Body of pancreas (tissue), 4 donors: ENCODE measurements around the gene OR5K4. TPM values are rescaled to one million over a fixed set of nuclear protein-coding genes. Genes with fewer than 3 reads are reported as not detected.

Experiments
- ATAC-seq: fragments of 150-250 bp; one replicate; pipeline ENCODE4 v1.9.1; 2016
- DNase-seq, 4 donors: peaks; one replicate each; pipeline ENCODE4 v3.0.0-alpha.2; 2019
- H3K27ac ChIP-seq, 4 donors: fragments of 200-600 bp; sonication (generic); 1 replicate in 3 of 4; 2 replicates in 1 of 4; pipeline versions ENCODE4 v1.5.1 to v1.6.1; 2016 to 2019; ENCODE audit warnings: mild to moderate bottlenecking in 1 of 4, mixed read lengths in 1 of 4, moderate library complexity in 1 of 4
- H3K27me3 ChIP-seq, 2 donors: fragments of 200-600 bp; sonication (generic); one replicate each; pipeline ENCODE4 v1.6.0; 2016; ENCODE audit warnings: mild to moderate bottlenecking in 1 of 2
- H3K36me3 ChIP-seq, 2 donors: fragments of 200-600 bp; sonication (generic); replicated peaks in 1 of 2; 2 replicates each; pipeline ENCODE4 v1.5.1; 2016; ENCODE audit warnings: low read depth in 2 of 2; ENCODE audit not compliant: insufficient read depth in 1 of 2
- H3K4me1 ChIP-seq: fragments of 200-600 bp; sonication (generic); one replicate; pipeline ENCODE4 v1.6.0; 2016
- H3K4me3 ChIP-seq, 2 donors: fragments of 200-600 bp; sonication (generic); 1 replicate in 1 of 2; 2 replicates in 1 of 2; pipeline ENCODE4 v1.5.1; 2016 to 2019
- H3K9me3 ChIP-seq, 3 donors: fragments of 200-600 bp; sonication (generic); 1 replicate in 2 of 3; 2 replicates in 1 of 3; pipeline ENCODE4 v1.5.1; 2016
- POLR2A ChIP-seq, 3 donors: fragments of 450-650 bp; IDR thresholded peaks; one replicate each; pipeline ENCODE4 v1.6.1; 2016; ENCODE audit warnings: antibody characterized with exemption in 3 of 3, mild to moderate bottlenecking in 2 of 3
- WGBS, 2 donors: methylation state at CpG; one replicate each; pipeline ENCODE4 v1.1.5; 2017; 5-methylcytosine and 5-hydroxymethylcytosine counted together
- intact Hi-C: fragments of 100-400 bp; cut with DNase I; formaldehyde crosslinking; loops from one replicate; pipeline ENCODE4 v1.15.1; 2023
- total RNA-seq, 2 donors: library from RNA; depleted of rRNA; stranded (reverse); fragments of >200 nt; gene quantifications; one replicate each; pipeline ENCODE4 v1.1.0, GENCODE V29; 2016
- TF ChIP-seq, protein P1 (sequence below), 7 experiments: fragments of 450-650 bp in 4 of 7; fragments of 200-600 bp in 3 of 7; sonication (generic) in 3 of 7; IDR thresholded peaks; one replicate each; pipeline ENCODE4 v1.5.1; 2016 to 2019; ENCODE audit warnings: antibody characterized with exemption in 7 of 7

The OR5K4 gene
- total RNA-seq, 2 donors from 2014 or later: not detected

DNA sequence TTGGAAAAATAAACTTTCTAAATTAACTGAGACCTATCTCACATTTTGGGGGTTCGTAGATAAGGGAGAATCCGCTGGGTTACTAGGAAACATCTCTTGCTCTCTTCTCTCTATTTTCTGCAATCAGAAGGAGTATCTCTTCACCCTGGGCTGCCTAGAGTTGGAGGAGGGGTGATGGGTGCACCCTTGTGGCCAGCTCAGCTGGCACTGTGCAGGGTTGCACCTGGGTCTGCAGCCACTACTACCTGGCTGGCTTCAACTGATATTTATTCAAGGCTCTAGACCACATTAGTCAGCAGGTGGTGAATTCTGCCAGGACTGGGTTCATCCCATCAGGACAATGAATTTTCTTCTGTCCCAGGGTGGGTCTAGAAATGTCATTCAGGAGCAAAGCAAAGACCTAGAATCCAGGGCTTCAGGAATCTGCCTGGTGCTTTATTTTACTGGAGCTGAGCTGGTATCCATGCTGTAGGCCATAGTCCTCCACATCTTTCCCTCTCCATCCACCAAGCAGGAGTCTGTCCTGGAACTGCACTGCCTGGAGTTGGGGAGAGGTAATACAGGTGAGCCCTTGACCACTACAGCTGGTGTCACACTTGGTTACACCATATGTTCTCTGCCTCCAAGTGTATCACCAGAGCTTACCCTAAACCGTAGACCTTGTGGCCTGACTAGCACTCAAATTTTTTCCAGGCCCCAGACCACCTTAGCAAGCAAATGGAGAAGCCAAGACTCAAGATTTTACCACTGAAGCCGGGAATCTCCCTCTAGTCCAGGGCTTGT lies 14.0 kb downstream of the OR5K4 start:
- intact Hi-C loops: no loop called here
- ATAC-seq: no peak
- 58 to 64% methylated on average over 4 of the region's 4 CpGs for WGBS, 2 donors

DNA sequence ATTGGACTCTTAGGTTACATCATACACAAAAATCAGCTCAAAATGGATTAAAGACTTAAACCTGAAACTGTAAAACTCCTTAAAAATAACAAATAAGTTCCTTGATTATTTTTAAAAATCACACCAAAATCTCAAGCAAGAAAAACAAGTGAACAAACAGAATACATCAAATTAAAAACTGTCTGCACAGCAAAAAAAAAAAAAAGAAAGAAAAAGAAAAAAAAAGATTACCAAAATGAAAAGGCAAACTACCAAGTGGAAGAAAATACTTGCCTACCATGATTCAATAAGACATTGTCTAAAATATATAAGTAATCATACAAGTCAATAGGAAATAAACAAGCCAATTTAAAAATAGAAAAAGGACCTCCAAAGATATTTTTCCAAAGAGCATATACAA lies 17.5 kb downstream of the OR5K4 start:
- no peak for DNase-seq
- H3K36me3 ChIP-seq: no peaks in the 10 kb centered on the region
- no peaks in the 10 kb centered on the region for H3K27me3 ChIP-seq
- H3K27ac ChIP-seq: no peak overlapping the region
- TF ChIP-seq POLR2A (IDR thresholded peaks at IDR 0.05): no peak
- TF ChIP-seq, protein P1, sequence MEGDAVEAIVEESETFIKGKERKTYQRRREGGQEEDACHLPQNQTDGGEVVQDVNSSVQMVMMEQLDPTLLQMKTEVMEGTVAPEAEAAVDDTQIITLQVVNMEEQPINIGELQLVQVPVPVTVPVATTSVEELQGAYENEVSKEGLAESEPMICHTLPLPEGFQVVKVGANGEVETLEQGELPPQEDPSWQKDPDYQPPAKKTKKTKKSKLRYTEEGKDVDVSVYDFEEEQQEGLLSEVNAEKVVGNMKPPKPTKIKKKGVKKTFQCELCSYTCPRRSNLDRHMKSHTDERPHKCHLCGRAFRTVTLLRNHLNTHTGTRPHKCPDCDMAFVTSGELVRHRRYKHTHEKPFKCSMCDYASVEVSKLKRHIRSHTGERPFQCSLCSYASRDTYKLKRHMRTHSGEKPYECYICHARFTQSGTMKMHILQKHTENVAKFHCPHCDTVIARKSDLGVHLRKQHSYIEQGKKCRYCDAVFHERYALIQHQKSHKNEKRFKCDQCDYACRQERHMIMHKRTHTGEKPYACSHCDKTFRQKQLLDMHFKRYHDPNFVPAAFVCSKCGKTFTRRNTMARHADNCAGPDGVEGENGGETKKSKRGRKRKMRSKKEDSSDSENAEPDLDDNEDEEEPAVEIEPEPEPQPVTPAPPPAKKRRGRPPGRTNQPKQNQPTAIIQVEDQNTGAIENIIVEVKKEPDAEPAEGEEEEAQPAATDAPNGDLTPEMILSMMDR (IDR thresholded peaks at IDR 0.05): no peak
- no peak overlapping the region for H3K4me3 ChIP-seq
- intact Hi-C loops: no loop called here
- H3K4me1 ChIP-seq: no peaks in the 10 kb centered on the region
- no peaks in the 10 kb centered on the region for H3K9me3 ChIP-seq
- ATAC-seq: no peak

More for the DNA sequence above, 14.0 kb downstream of the OR5K4 start:
- no peaks in the 10 kb centered on the region for H3K27me3 ChIP-seq
- TF ChIP-seq, protein P1 (IDR thresholded peaks at IDR 0.05): no peak
- TF ChIP-seq POLR2A (IDR thresholded peaks at IDR 0.05): no peak
- no peaks in the 10 kb centered on the region for H3K9me3 ChIP-seq
- no peak overlapping the region for H3K27ac ChIP-seq
- no peak for DNase-seq
- H3K4me3 ChIP-seq: no peak overlapping the region
- H3K36me3 ChIP-seq: no peaks in the 10 kb centered on the region
- no peaks in the 10 kb centered on the region for H3K4me1 ChIP-seq

DNA sequence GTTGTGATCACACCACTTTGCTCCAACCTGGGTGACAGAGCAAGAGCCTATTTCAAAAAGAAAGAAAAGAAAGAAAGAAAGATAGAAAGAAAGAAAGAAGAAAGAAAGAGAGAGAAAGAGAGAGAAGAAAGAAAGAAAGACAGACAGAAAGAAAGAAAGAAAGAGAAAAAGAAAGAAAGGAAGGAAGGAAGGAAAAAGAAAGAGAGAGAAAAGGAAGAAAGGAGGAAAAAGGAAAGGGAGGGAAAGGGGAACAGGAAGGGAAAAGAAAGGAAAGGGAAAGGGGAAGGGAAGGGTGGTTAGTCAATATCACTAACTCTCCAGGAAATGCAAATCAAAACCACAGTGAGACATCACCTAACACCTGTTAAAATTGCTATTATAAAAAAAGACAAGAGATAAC lies 18.2 kb downstream of the OR5K4 start:
- Histone ChIP-seq H3K36me3 (no peaks in the 10 kb centered on the region), H3K4me3 (no peak overlapping the region), H3K27ac (no peak overlapping the region), H3K27me3 (no peaks in the 10 kb centered on the region), H3K9me3 (no peaks in the 10 kb centered on the region), H3K4me1 (no peaks in the 10 kb centered on the region)
- intact Hi-C loops: no loop called here
- no peak for DNase-seq
- TF ChIP-seq, protein P1 (IDR thresholded peaks at IDR 0.05): no peak
- no peak for TF ChIP-seq POLR2A (IDR thresholded peaks at IDR 0.05)
- no peak for ATAC-seq

DNA sequence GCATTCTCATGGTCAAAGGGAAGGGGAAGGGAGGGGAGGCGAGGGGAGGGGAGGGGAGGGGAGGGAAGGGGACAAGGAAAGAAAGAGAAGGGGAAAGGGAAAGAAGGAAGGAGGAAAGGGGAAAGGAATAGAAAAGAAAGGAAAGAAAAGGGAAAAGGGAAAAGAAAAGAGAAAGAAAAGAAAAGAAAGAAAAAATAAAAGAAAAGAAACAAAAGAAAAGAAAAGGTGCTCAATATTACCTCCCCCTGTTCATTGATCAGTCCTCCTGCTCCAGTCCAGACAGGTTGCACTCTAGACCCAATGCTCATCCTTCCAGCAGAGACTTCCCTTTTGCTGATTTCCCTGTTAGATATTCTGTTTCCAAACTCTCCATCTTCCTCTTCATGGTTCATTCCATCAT lies 18.8 kb downstream of the OR5K4 start:
- Histone ChIP-seq H3K36me3 (no peaks in the 10 kb centered on the region), H3K27me3 (no peaks in the 10 kb centered on the region), H3K4me3 (no peak overlapping the region), H3K4me1 (no peaks in the 10 kb centered on the region), H3K9me3 (no peaks in the 10 kb centered on the region), H3K27ac (no peak overlapping the region)
- 40 to 53% methylated on average over 1 of the region's 1 CpG for WGBS, 2 donors
- intact Hi-C loops: no loop called here
- DNase-seq (no peak), ATAC-seq (no peak)
- TF ChIP-seq, protein P1 (IDR thresholded peaks at IDR 0.05): no peak
- TF ChIP-seq POLR2A (IDR thresholded peaks at IDR 0.05): no peak

DNA sequence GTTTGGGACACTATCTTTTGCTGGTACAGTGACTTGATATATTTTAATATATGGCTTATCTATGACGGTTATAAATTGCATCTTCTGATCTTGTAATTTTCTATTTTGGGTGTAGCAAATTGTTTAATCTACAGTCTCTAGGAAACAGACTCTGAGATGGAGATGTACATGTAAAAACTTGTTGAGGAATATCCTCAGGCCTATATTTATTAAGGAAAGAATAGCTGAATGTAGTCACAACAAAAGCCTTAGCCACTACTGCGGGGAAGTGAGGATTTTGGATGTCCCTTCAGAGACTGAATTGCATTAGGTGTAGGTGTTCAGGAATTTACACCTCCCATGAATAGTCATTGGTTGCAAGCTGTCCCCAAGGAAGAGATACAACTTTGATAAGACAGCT lies 23.0 kb downstream of the OR5K4 start:
- H3K27ac ChIP-seq: no peak overlapping the region
- intact Hi-C loops: no loop called here
- no peak overlapping the region for H3K4me3 ChIP-seq
- H3K9me3 ChIP-seq: no peaks in the 10 kb centered on the region
- WGBS, 2 donors: 25 to 59% methylated on average over 2 of the region's 2 CpGs
- DNase-seq (no peak), ATAC-seq (no peak)
- no peaks in the 10 kb centered on the region for H3K27me3 ChIP-seq
- H3K36me3 ChIP-seq: no peaks in the 10 kb centered on the region
- no peaks in the 10 kb centered on the region for H3K4me1 ChIP-seq
- TF ChIP-seq, protein P1 (IDR thresholded peaks at IDR 0.05): no peak
- no peak for TF ChIP-seq POLR2A (IDR thresholded peaks at IDR 0.05)
